Uterus (tissue), 2 donors: Measurements from ENCODE around the gene FMOD.

Experiments
- POLR2A ChIP-seq, 2 donors: fragments of 450-650 bp; IDR thresholded peaks; one replicate each; pipeline ENCODE4 v1.6.1; 2016; ENCODE audit warnings: antibody characterized with exemption in 2 of 2, mild to moderate bottlenecking in 1 of 2, moderate library complexity in 1 of 2
- TF ChIP-seq, protein P1 (sequence below), 4 experiments: fragments of 200-600 bp in 2 of 4; fragments of 450-650 bp in 2 of 4; sonication (generic) in 2 of 4; IDR thresholded peaks; one replicate each; pipeline ENCODE4 v1.5.1; 2016 to 2019; ENCODE audit warnings: antibody characterized with exemption in 4 of 4, mild to moderate bottlenecking in 2 of 4, moderate library complexity in 1 of 4

DNA sequence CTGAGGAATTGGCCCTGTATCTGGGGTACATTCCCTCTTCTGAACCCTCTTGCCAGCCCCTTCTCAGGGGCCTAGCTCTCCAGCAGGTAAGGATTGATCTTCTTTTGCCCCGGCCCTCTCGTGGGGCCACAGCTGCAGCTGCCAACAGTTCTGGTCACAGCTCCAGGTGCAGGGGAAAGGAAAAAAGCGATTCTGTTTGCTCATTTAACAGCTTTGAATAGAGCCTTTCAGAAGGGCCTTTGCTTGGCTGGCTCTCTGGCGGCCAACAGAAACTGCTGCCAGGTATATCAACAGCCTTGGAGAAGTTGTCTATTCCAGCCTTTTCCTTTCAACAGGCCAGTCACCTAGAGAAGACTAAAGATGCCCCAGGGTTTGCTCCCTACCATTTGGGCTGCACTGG lies 16.1 kb upstream of the FMOD start:
- TF ChIP-seq, protein P1, sequence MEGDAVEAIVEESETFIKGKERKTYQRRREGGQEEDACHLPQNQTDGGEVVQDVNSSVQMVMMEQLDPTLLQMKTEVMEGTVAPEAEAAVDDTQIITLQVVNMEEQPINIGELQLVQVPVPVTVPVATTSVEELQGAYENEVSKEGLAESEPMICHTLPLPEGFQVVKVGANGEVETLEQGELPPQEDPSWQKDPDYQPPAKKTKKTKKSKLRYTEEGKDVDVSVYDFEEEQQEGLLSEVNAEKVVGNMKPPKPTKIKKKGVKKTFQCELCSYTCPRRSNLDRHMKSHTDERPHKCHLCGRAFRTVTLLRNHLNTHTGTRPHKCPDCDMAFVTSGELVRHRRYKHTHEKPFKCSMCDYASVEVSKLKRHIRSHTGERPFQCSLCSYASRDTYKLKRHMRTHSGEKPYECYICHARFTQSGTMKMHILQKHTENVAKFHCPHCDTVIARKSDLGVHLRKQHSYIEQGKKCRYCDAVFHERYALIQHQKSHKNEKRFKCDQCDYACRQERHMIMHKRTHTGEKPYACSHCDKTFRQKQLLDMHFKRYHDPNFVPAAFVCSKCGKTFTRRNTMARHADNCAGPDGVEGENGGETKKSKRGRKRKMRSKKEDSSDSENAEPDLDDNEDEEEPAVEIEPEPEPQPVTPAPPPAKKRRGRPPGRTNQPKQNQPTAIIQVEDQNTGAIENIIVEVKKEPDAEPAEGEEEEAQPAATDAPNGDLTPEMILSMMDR (IDR thresholded peaks at IDR 0.05) = no peak
- no peak for TF ChIP-seq POLR2A (IDR thresholded peaks at IDR 0.05)
